Medulla oblongata (tissue), 1 donor: Measurements from ENCODE around the gene SETBP1.

Experiments used
- DNase-seq: peaks from one replicate; pipeline ENCODE4 v3.0.0-alpha.2; 2015; ENCODE audit errors: extremely low spot score

SETBP1 gene

DNA sequence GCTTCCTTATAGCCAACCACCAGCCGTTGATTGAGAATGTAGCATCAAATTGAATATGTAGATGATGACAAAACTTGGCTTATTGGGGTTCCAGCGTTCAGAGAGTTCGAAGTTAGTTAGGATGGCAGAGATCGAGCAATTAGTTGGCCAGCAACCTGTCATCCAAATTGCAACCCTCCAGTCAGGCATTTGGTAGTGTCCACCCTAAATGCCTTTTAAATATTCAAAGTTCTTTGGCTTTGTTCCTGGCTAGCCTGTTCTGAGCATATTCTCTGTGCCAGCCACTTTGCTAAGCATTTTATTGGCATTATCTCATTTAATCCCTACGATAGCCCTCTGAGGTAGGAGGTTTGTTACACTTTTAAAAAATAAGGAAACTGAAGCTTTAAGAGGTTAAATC is 342.8 kb downstream of the SETBP1 start:
- DNase-seq, result no peak

GRCh38 chr18:45024357-45025088 is 343.8 kb downstream of the SETBP1 start:
- DNase-seq, result no peak

GRCh38 chr18:45025089-45025450 is 344.4 kb downstream of the SETBP1 start:
- no peak for DNase-seq

DNA sequence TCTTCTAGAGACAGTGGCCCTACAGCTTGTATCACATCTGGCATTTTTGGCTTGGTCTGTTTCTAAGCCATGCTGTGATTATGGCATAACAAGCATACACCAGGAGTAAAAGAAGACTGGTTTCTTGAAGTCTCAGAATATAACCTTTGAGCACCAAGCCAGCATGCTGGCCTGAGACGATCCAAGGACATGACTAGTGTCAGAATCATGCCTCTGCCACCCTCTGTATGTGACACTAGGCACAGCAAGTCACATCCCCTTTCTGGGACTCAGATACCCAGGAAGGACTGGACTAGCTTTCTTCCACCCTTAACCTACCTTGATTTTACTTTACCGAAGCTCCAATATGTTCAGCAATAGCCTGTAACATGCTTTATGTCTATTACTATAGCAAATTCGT is 345.5 kb downstream of the SETBP1 start:
- no peak for DNase-seq

DNA sequence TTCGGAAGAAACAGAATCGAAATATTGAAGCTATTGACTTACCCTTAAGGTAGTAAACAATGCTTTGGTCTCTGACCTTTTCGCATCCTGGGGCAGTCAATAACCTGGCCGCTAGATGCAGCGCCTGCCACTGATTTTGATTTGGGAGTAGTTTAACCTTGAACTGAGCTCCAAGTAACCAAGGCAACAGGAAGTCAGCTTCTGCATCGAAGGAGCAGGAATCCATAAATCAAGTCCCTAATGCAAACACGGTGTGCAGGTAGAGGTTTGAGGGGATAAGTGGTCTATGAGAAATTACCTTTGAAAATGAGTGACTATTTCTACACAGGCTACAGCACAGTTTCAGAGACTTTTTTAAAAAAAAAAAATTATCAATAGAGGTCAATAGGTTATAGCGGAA is 353.5 kb downstream of the SETBP1 start:
- no peak for DNase-seq

GRCh38 chr18:45037618-45038017 is 356.9 kb downstream of the SETBP1 start:
- DNase-seq, result no peak

- DNase-seq, result no peak
These were observed 358.7 kb downstream of the SETBP1 start for GRCh38 chr18:45039376-45039775.

- DNase-seq, result no peak
These were observed 360.2 kb downstream of the SETBP1 start for GRCh38 chr18:45040879-45041278.

DNA sequence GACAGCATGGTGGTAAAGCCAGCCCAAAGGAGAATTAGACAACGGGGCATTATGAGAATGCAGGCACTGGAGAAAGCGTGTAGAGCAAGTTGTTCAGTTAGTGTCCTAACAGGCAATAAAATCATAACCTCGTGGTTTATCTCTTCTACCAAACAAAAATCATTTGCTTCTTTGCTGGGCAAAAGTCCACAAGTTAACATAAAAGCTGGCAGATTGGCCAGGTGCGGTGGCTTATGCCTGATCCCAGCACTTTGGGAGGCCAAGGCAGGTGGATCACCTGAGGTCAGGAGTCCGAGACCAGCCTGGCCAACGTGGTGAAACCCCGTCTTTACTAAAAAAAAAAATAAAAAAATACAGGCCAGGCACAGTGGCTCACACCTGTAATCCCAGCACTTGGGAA is 364.1 kb downstream of the SETBP1 start:
- DNase-seq, result no peak

- DNase-seq, result no peak
These were observed 365.5 kb downstream of the SETBP1 start for GRCh38 chr18:45046228-45046627.

GRCh38 chr18:45046961-45047360 is 366.3 kb downstream of the SETBP1 start:
- no peak for DNase-seq

DNA sequence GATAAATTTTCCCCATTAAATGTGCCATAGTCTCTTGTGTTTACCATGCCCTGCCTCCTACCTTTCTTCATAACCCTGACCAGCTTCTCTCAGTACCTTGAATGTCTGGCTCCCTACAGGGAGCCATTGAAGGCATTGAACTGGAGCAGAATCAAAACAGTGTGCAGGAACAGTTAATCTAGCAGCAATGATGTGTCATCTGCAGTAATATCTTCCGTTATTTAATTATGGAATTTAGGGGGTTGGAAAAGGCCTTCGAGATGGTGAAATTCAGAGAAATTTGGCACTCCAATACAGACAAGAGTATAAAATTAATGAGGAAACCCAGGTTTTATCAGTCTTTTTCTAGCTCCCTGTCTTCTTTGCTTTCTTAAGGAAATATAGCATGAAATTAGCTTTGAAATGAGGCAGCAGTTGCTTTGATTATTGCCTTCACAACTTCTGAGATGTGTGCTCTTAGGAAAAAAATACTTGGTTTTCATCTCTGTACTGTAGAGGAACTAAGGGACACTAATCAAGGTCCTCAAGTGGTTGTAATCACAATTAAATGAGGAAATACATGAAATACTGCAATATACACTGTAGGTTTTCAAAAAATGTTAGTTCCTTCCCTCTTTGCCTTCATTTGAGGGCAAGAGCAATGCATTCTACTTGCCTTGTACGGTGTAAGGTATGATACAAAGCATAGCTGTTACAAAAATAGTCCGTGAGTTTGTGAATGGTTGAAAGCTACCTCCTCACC is 369.1 kb downstream of the SETBP1 start:
- no peak for DNase-seq

GRCh38 chr18:45050712-45051601 is 370.3 kb downstream of the SETBP1 start:
- no peak for DNase-seq

DNA sequence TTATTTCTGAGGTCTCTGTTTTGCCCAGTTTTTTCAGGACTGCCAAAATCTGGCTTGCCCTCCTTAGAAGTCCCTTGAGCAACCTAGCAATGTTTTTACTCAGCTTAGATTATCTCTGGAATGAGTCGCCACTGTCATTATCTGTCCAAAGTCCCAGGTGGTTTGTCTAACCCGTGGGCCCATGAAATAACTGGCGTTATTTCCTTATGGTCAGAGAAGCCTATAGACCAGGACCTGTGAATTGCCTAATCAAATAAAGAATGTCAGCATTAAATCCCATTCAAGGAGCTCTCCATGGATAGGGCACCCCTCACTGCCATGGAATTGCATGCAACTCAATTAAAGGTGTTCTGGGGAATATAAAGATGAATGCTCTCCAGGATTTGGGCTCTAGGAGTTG is 373.9 kb downstream of the SETBP1 start:
- DNase-seq, result no peak

- DNase-seq, result no peak
These were observed 375.1 kb downstream of the SETBP1 start for GRCh38 chr18:45055811-45056210.

DNA sequence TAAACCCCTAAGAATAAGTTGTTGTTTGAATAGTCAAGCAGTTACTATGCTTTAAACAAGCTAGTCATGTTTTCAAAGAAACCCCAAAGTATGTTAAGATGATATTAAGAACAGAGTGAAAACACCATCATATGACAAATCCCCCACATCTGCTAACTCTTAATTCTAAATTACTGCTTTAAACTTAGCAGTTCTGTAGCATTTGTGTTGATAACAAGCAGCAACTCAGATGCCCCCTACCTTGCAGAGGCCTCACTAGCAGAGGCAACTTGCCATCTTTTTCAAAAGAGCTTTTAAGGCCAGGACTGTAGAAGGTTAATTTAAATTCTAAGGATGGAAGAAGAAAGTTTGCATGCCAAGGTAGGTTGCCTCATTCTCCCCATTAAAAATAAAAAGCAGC is 376.2 kb downstream of the SETBP1 start:
- no peak for DNase-seq

DNA sequence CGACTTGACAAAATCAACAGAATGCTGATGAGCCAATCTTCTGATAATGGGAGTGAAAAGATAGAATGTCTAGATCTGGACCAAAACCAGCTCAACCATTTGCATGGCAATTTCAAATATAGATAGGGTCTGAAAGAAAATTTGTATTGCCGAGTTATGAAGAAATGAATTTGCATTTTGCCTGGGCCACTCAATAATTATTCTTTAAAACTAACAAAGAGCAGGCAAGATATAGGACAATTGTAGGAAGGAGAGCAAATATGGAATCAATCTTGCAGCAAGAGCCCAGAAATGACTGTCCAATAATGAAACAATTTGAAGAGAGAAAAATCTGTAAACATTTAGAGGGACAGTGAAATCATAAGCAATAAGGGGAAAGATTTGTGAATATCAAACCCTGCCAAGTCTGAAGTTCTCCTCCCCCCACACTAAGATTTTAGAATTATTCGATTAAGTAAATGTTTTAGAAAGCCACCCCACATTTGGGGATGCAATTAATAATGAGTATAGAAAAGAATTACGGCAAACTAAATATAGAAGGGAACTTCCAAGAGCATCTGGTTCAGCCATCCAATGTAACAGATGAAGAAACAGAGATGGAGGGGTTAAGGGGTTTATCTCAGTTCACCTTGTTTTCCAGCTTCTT is 377.4 kb downstream of the SETBP1 start:
- DNase-seq, result no peak

- no peak for DNase-seq
These were observed 379.0 kb downstream of the SETBP1 start for GRCh38 chr18:45059695-45060094.

DNA sequence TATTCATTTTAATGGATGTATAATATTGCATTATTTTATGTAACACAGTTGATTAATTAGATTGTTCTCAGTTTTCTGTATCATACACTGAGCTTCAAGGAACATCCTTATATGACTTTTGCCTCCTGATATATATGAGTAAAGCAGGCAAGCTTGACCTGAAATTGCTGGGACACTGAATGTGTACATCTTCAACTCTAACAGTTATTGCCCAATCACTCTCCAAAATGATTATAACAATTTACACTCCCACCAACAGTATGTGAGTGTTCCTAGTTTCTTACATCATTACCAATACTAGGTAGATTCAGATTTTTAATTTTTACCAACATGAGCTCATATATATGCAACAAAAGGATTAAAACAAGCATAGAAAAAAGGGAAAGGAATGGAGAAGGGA is 379.4 kb downstream of the SETBP1 start:
- DNase-seq, result no peak

DNA sequence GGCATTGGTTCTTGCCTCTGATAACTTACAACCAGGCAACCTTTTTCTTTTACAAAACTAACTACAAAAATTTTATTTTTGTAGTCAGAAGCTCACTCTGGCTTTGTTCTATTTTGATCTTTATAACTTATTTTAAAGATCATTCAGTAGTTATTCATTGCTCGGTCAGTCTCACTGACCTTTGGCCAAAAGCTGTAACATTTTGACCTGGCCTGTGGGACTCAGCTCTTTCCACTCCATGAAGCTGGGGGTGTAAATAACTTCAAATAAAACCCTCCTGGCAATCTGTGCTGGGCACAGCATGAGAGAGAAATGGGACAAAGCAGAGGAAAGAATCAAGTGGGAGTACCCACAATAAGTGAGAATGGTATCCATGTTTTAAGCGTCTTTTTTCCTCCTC is 380.7 kb downstream of the SETBP1 start:
- no peak for DNase-seq

GRCh38 chr18:45063246-45064038 is 382.8 kb downstream of the SETBP1 start:
- DNase-seq, result no peak
